Body of pancreas (tissue), 4 donors: ENCODE data around the gene TCN2.

Source experiments
- POLR2A ChIP-seq, 3 donors: fragments of 450-650 bp; IDR thresholded peaks; one replicate each; pipeline ENCODE4 v1.6.1; 2016; ENCODE audit warnings: antibody characterized with exemption in 3 of 3, mild to moderate bottlenecking in 2 of 3
- TF ChIP-seq, protein P1 (sequence below), 7 experiments: fragments of 450-650 bp in 4 of 7; fragments of 200-600 bp in 3 of 7; sonication (generic) in 3 of 7; IDR thresholded peaks; one replicate each; pipeline ENCODE4 v1.5.1; 2016 to 2019; ENCODE audit warnings: antibody characterized with exemption in 7 of 7

DNA sequence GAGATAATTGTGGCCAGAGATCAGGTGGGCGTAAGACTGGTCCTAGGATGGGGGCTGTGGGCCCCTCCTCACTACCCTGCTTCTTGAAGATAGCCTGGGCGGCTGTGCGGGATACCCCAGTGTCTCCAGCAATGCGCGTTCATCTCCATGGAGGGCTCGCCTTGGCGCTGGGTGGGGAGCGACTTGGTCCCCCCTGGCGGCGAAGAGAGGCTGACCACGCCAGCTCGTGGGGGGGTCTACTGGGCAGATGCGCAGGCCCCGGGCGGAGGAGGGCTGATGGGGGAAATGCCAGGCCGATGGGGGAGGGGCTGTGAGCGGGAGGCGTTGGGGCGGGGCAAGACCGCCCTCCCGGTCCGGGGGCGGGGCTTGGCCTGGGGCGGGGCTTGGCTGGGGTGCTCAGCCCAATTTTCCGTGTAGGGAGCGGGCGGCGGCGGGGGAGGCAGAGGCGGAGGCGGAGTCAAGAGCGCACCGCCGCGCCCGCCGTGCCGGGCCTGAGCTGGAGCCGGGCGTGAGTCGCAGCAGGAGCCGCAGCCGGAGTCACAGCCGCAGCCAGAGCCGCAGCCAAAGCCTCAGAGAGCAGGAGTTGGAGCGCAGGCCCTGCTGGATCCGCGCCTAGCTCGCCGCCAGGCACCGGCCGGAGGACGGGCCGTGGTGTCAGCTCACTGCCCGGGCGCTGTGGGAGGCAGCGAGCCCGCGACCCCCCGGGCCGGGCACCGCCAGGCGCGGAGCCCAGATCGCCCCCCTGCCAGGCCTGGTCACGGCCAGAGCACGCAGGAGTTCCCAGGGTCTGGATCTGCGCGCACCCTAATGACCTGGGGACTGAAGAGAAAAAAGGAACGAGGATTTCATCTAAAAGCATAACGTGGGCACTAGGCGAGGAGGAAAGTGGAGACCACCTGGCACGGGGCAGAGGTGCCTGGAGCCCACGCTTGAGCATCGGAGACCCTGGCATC is 28.6 kb downstream of the TCN2 start, which contains the start of gene SLC35E4:
- TF ChIP-seq, protein P1, sequence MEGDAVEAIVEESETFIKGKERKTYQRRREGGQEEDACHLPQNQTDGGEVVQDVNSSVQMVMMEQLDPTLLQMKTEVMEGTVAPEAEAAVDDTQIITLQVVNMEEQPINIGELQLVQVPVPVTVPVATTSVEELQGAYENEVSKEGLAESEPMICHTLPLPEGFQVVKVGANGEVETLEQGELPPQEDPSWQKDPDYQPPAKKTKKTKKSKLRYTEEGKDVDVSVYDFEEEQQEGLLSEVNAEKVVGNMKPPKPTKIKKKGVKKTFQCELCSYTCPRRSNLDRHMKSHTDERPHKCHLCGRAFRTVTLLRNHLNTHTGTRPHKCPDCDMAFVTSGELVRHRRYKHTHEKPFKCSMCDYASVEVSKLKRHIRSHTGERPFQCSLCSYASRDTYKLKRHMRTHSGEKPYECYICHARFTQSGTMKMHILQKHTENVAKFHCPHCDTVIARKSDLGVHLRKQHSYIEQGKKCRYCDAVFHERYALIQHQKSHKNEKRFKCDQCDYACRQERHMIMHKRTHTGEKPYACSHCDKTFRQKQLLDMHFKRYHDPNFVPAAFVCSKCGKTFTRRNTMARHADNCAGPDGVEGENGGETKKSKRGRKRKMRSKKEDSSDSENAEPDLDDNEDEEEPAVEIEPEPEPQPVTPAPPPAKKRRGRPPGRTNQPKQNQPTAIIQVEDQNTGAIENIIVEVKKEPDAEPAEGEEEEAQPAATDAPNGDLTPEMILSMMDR (IDR thresholded peaks at IDR 0.05): peak in 1 of 7 experiments; percentile 17
- TF ChIP-seq POLR2A (IDR thresholded peaks at IDR 0.05): peak; percentile 80 to 83 (median 81)
